ENCODE results near the gene MICU2.

DNA sequence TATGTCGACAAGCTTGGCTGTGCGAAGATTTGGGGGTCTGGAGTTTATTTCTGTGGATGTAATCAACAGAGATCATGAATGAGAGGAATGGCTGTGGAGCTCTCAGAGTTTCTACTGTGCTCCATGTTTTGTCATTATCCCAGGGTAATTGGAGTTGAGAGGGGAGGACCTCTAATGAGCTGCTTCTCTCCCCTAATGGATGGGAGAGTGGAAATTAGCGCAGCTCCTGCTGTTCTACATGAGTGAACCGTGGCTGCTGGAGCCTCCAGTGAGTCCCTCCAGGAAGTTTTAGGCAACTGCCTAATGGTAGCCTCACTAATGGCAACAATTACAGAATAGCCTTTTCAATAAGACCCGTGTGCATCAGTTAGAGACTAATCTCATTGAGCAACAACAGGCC is 35.6 kb upstream of the MICU2 start:
- TF ChIP-seq, protein P1, sequence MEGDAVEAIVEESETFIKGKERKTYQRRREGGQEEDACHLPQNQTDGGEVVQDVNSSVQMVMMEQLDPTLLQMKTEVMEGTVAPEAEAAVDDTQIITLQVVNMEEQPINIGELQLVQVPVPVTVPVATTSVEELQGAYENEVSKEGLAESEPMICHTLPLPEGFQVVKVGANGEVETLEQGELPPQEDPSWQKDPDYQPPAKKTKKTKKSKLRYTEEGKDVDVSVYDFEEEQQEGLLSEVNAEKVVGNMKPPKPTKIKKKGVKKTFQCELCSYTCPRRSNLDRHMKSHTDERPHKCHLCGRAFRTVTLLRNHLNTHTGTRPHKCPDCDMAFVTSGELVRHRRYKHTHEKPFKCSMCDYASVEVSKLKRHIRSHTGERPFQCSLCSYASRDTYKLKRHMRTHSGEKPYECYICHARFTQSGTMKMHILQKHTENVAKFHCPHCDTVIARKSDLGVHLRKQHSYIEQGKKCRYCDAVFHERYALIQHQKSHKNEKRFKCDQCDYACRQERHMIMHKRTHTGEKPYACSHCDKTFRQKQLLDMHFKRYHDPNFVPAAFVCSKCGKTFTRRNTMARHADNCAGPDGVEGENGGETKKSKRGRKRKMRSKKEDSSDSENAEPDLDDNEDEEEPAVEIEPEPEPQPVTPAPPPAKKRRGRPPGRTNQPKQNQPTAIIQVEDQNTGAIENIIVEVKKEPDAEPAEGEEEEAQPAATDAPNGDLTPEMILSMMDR (IDR thresholded peaks at IDR 0.05), result no peak
- TF ChIP-seq POLR2A (IDR thresholded peaks at IDR 0.05; ENCODE audit: low read depth), result no peak
